ENCODE data around the gene GALNT13.

GALNT13 gene

GRCh38 chr2:153986488-153987229 lies 114.9 kb downstream of the GALNT13 start:
- Histone ChIP-seq H3K4me3 (ENCODE audit: low read length) (no peak overlapping the region), H3K79me2 (ENCODE audit: low read length) (no peaks in the 10 kb centered on the region), H3K27me3 (ENCODE audit: low read depth, low read length) (no peaks in the 10 kb centered on the region), H3K27ac (ENCODE audit: low read length) (no peak overlapping the region), H2AFZ (ENCODE audit: low read depth, low read length) (no peak overlapping the region), H3K9me3 (ENCODE audit: insufficient read depth, low read length) (no peaks in the 10 kb centered on the region), H3K9ac (ENCODE audit: low read length) (no peak overlapping the region), H4K20me1 (ENCODE audit: insufficient read depth, low read length) (no peaks in the 10 kb centered on the region), H3K4me2 (ENCODE audit: low read length) (no peak overlapping the region), H3K36me3 (replicated peaks; ENCODE audit: low read depth, low read length) (no peaks in the 10 kb centered on the region), H3K4me1 (ENCODE audit: low read length) (no peaks in the 10 kb centered on the region)
- TF ChIP-seq CTCF (IDR thresholded peaks at IDR 0.05; ENCODE audit: low read depth, low read length) (no peak), EZH2phosphoT487 (IDR thresholded peaks at IDR 0.05; ENCODE audit: low read depth) (no peak)

- Histone ChIP-seq H3K4me3 (ENCODE audit: low read length) (no peak overlapping the region), H3K27me3 (ENCODE audit: low read depth, low read length) (no peaks in the 10 kb centered on the region), H3K36me3 (replicated peaks; ENCODE audit: low read depth, low read length) (no peaks in the 10 kb centered on the region), H3K9ac (ENCODE audit: low read length) (no peak overlapping the region), H4K20me1 (ENCODE audit: insufficient read depth, low read length) (no peaks in the 10 kb centered on the region), H3K79me2 (ENCODE audit: low read length) (no peaks in the 10 kb centered on the region), H3K4me1 (ENCODE audit: low read length) (no peaks in the 10 kb centered on the region), H2AFZ (ENCODE audit: low read depth, low read length) (no peak overlapping the region), H3K27ac (ENCODE audit: low read length) (no peak overlapping the region), H3K4me2 (ENCODE audit: low read length) (no peak overlapping the region), H3K9me3 (ENCODE audit: insufficient read depth, low read length) (no peaks in the 10 kb centered on the region)
- no peak for TF ChIP-seq EZH2phosphoT487 (IDR thresholded peaks at IDR 0.05; ENCODE audit: low read depth)
- no peak for TF ChIP-seq CTCF (IDR thresholded peaks at IDR 0.05; ENCODE audit: low read depth, low read length)
Observed at GRCh38 chr2:153990771-153991170, 119.0 kb downstream of the GALNT13 start.

- H4K20me1 ChIP-seq (ENCODE audit: insufficient read depth, low read length) = no peaks in the 10 kb centered on the region
- no peak overlapping the region for H3K27ac ChIP-seq (ENCODE audit: low read length)
- no peaks in the 10 kb centered on the region for H3K27me3 ChIP-seq (ENCODE audit: low read depth, low read length)
- no peak overlapping the region for H3K9ac ChIP-seq (ENCODE audit: low read length)
- no peaks in the 10 kb centered on the region for H3K79me2 ChIP-seq (ENCODE audit: low read length)
- H3K4me3 ChIP-seq (ENCODE audit: low read length) = no peak overlapping the region
- no peak overlapping the region for H3K4me2 ChIP-seq (ENCODE audit: low read length)
- TF ChIP-seq EZH2phosphoT487 (IDR thresholded peaks at IDR 0.05; ENCODE audit: low read depth) = no peak
- TF ChIP-seq CTCF (IDR thresholded peaks at IDR 0.05; ENCODE audit: low read depth, low read length) = no peak
- H2AFZ ChIP-seq (ENCODE audit: low read depth, low read length) = no peak overlapping the region
- H3K9me3 ChIP-seq (ENCODE audit: insufficient read depth, low read length) = no peaks in the 10 kb centered on the region
- no peaks in the 10 kb centered on the region for H3K4me1 ChIP-seq (ENCODE audit: low read length)
- H3K36me3 ChIP-seq (replicated peaks; ENCODE audit: low read depth, low read length) = no peaks in the 10 kb centered on the region
Observed at GRCh38 chr2:154013514-154013913, 141.8 kb downstream of the GALNT13 start.

DNA sequence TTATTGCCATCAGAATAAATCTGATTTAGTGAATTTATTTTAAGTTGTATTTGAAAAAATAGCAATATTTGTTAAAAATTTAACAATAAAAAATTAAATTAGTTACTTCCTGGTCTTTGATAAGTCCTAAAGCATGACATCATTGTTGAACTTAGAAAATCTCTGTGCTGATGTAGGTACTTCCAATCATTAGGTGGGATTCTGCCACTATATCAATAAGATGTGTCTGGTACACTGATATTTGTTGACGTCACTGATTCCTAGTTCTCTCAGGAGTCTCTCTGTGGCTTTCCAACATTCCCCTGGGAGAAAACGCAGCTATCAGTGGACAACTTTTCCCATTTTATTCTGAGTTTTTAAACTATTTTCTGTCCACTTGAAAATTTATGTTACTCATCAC lies 143.5 kb downstream of the GALNT13 start:
- Histone ChIP-seq H4K20me1 (ENCODE audit: insufficient read depth, low read length) (no peaks in the 10 kb centered on the region), H3K36me3 (replicated peaks; ENCODE audit: low read depth, low read length) (no peaks in the 10 kb centered on the region), H3K9ac (ENCODE audit: low read length) (no peak overlapping the region), H3K4me1 (ENCODE audit: low read length) (no peaks in the 10 kb centered on the region), H3K79me2 (ENCODE audit: low read length) (no peaks in the 10 kb centered on the region), H2AFZ (ENCODE audit: low read depth, low read length) (no peak overlapping the region), H3K27me3 (ENCODE audit: low read depth, low read length) (no peaks in the 10 kb centered on the region), H3K9me3 (ENCODE audit: insufficient read depth, low read length) (no peaks in the 10 kb centered on the region), H3K27ac (ENCODE audit: low read length) (no peak overlapping the region), H3K4me3 (ENCODE audit: low read length) (no peak overlapping the region), H3K4me2 (ENCODE audit: low read length) (no peak overlapping the region)
- TF ChIP-seq EZH2phosphoT487 (IDR thresholded peaks at IDR 0.05; ENCODE audit: low read depth) = no peak
- TF ChIP-seq CTCF (IDR thresholded peaks at IDR 0.05; ENCODE audit: low read depth, low read length) = no peak

Measured in OCI-LY3 (cell line).